GM23338 (cell line): ENCODE data around the gene ATP8B4. TPM values are rescaled to one million over a fixed set of nuclear protein-coding genes. Genes with fewer than 3 reads are reported as not detected.

Experiments
- ATAC-seq: fragments of 200-7000 bp; cut with Tn5 transposase; 3 replicates; pipeline ENCODE4 v1.9.1; 2020
- DNase-seq: peaks from one replicate; pipeline ENCODE4 v3.0.0-alpha.2; 2015; ENCODE audit warnings: low spot score
- H2AFZ ChIP-seq: fragments of 200-600 bp; sonication (generic); 2 replicates; pipeline ENCODE4 v1.8.0; 2016; ENCODE audit warnings: antibody characterized with exemption, mild to moderate bottlenecking, moderate library complexity
- H3F3A ChIP-seq: fragments of 200-600 bp; sonication (generic); replicated peaks from 2 replicates; pipeline ENCODE4 v1.8.0; 2017; ENCODE audit warnings: antibody characterized with exemption, mixed run types, low read depth
- H3K27ac ChIP-seq: fragments of 200-600 bp; sonication (generic); 2 replicates; pipeline ENCODE4 v1.6.1; 2016; ENCODE audit warnings: low read depth
- H3K27me3 ChIP-seq: fragments of 200-600 bp; sonication (generic); 2 replicates; pipeline ENCODE4 v1.8.0; 2016; ENCODE audit warnings: mild to moderate bottlenecking, mixed run types, moderate library complexity; ENCODE audit not compliant: insufficient read depth
- H3K36me3 ChIP-seq: fragments of 200-600 bp; sonication (generic); 2 replicates; pipeline ENCODE4 v1.8.0; 2016; ENCODE audit warnings: mild to moderate bottlenecking; ENCODE audit not compliant: insufficient read depth
- H3K4me1 ChIP-seq: fragments of 200-600 bp; sonication (generic); 2 replicates; pipeline ENCODE4 v1.8.0; 2016; ENCODE audit warnings: mild to moderate bottlenecking, moderate library complexity; ENCODE audit not compliant: insufficient read depth
- H3K4me2 ChIP-seq: fragments of 200-600 bp; sonication (generic); 2 replicates; pipeline ENCODE4 v1.7.1; 2017; ENCODE audit warnings: mixed run types
- H3K4me3 ChIP-seq: fragments of 200-600 bp; sonication (generic); 2 replicates; pipeline ENCODE4 v1.6.1; 2016; ENCODE audit warnings: mixed run types
- H3K79me2 ChIP-seq: fragments of 200-600 bp; sonication (generic); replicated peaks from 2 replicates; pipeline ENCODE4 v1.8.0; 2017; ENCODE audit warnings: mild to moderate bottlenecking; ENCODE audit not compliant: insufficient read depth
- H3K9me2 ChIP-seq: fragments of 200-600 bp; sonication (generic); 2 replicates; pipeline ENCODE4 v1.8.0; 2017; ENCODE audit not compliant: insufficient read depth
- H4K20me1 ChIP-seq: fragments of 200-600 bp; sonication (generic); replicated peaks from 2 replicates; pipeline ENCODE4 v1.8.0; 2017; ENCODE audit warnings: mild to moderate bottlenecking; ENCODE audit not compliant: insufficient read depth
- H3K27ac Mint-ChIP-seq: 2 replicates; pipeline ENCODE4 v1.8.0; 2020; ENCODE audit warnings: inconsistent platforms, mild to moderate bottlenecking, moderate library complexity, mixed read lengths
- H3K27me3 Mint-ChIP-seq: 3 replicates; pipeline ENCODE4 v1.8.0; 2022; ENCODE audit warnings: low read depth, mild to moderate bottlenecking, moderate library complexity, mixed read lengths, inconsistent platforms; ENCODE audit not compliant: insufficient read depth, poor library complexity
- H3K36me3 Mint-ChIP-seq: 3 replicates; pipeline ENCODE4 v1.8.0; 2021; ENCODE audit warnings: low read depth, mild to moderate bottlenecking, inconsistent platforms, moderate library complexity, mixed read lengths
- H3K4me1 Mint-ChIP-seq: 3 replicates; pipeline ENCODE4 v1.8.0; 2020; ENCODE audit warnings: mild to moderate bottlenecking, inconsistent platforms, mixed read lengths
- H3K4me3 Mint-ChIP-seq: 3 replicates; pipeline ENCODE4 v1.8.0; 2021; ENCODE audit warnings: moderate library complexity, mild to moderate bottlenecking, inconsistent platforms, mixed read lengths
- H3K9me3 Mint-ChIP-seq: 3 replicates; pipeline ENCODE4 v1.8.0; 2020; ENCODE audit warnings: moderate library complexity, mild to moderate bottlenecking, inconsistent platforms, mixed read lengths
- CTCF ChIP-seq, 2 experiments: fragments of 200-600 bp in 1 of 2; sonication (generic) in 1 of 2; conservative IDR thresholded peaks; 2 replicates each; pipeline versions ENCODE4 v1.5.1 to v1.6.1; 2016 to 2017; ENCODE audit warnings: antibody characterized with exemption in 2 of 2, low read depth in 2 of 2, mild to moderate bottlenecking in 2 of 2, moderate library complexity in 1 of 2
- EZH2phosphoT487 ChIP-seq: fragments of 200-600 bp; sonication (generic); IDR thresholded peaks from one replicate; pipeline ENCODE4 v1.8.1; 2018; ENCODE audit warnings: antibody characterized with exemption; ENCODE audit not compliant: unreplicated experiment
- JUNB ChIP-seq: IDR thresholded peaks from one replicate; pipeline ENCODE4 v1.6.1; 2016; ENCODE audit warnings: antibody characterized with exemption; ENCODE audit not compliant: unreplicated experiment
- ZNF114 ChIP-seq: fragments of 250-450 bp; sonication (Bioruptor Pico); IDR thresholded peaks from 2 replicates; pipeline ENCODE4 v1.5.0; 2020; ENCODE audit warnings: mild to moderate bottlenecking, moderate library complexity
- ZNF331 ChIP-seq: fragments of 250-450 bp; sonication (Bioruptor Pico); IDR thresholded peaks from 2 replicates; pipeline ENCODE4 v1.5.0; 2020; ENCODE audit warnings: low read depth, mild to moderate bottlenecking, moderate library complexity
- ZNF462 ChIP-seq: fragments of 250-450 bp; sonication (Bioruptor Pico); IDR thresholded peaks from 2 replicates; pipeline ENCODE4 v1.5.0; 2020; ENCODE audit warnings: mild to moderate bottlenecking, moderate library complexity
- polyA plus RNA-seq: library from polyadenylated mRNA; unstranded; fragments of >200 nt; fragmentation: Nextera tagmentation; extraction: Ambion mirVana; gene quantifications from 2 replicates; pipeline ENCODE4 v1.2.1, GENCODE V29; 2016
- total RNA-seq: library from RNA; depleted of rRNA; stranded (reverse); fragments of >200 nt; shearing (Covaris generic); gene quantifications from 2 replicates; pipeline ENCODE4 v1.2.3, GENCODE V29; 2014

Gene ATP8B4
- total and polyA plus RNA-seq, 2 experiments from 2014 or later, result 0.24 TPM; not detected in 1

GRCh38 chr15:50144341-50145120, 25.5 kb upstream of the ATP8B4 start (continued):
- TF ChIP-seq ZNF462 (CRISPR knock-in tag) (no peak), ZNF114 (CRISPR knock-in tag) (no peak), CTCF (conservative IDR thresholded peaks at IDR 0.05; ENCODE audit: low read depth in 2 of 2) (no peak), EZH2phosphoT487 (no peak)

GRCh38 chr15:50143255-50143860, 24.3 kb upstream of the ATP8B4 start:
- H3F3A ChIP-seq, result no peaks in the 10 kb centered on the region
- H3K36me3 Mint-ChIP-seq, result no peaks in the 10 kb centered on the region
- no peak overlapping the region for H3K27ac ChIP-seq
- ATAC-seq (no peak), DNase-seq (no peak)
- no peak overlapping the region for H3K4me3 ChIP-seq
- no peaks in the 10 kb centered on the region for H3K79me2 ChIP-seq
- H3K9me3 Mint-ChIP-seq, result no peaks in the 10 kb centered on the region
- H3K9me2 ChIP-seq, result no peaks in the 10 kb centered on the region
- no peak overlapping the region for H2AFZ ChIP-seq
- H3K4me1 ChIP-seq, result no peaks in the 10 kb centered on the region
- no peak overlapping the region for H3K4me2 ChIP-seq
- no peaks in the 10 kb centered on the region for H3K36me3 ChIP-seq
- H3K27ac Mint-ChIP-seq, result no peak overlapping the region
- peaks cover 3% of the 10 kb centered on the region for H3K27me3 Mint-ChIP-seq
- no peaks in the 10 kb centered on the region for H3K4me1 Mint-ChIP-seq
- no peak overlapping the region for H3K4me3 Mint-ChIP-seq
- H3K27me3 ChIP-seq, result no peaks in the 10 kb centered on the region
- no peaks in the 10 kb centered on the region for H4K20me1 ChIP-seq
- TF ChIP-seq JUNB (no peak), ZNF462 (CRISPR knock-in tag) (no peak), EZH2phosphoT487 (no peak), ZNF331 (CRISPR knock-in tag) (no peak)
